ENCODE results near the gene PTPRA.

The PTPRA gene

DNA sequence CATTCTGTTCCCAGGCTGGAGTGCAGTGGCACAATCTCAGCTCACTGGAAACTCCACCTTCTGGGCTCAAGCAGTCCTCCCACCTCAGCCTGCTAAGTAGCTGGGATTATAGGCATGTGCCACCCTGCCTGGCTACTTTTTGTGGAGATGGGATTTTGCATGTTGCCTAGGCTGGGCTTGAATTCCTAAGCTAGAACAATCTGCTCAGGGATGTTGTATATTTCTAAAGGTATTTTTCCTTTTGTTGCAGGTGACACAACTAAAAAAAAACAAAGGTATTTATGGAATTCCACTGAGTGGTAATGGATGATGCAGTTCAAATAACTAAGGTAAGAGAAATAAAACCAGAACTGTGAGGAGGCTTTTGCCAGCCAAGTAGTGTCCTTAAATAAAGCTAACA lies 49.7 kb downstream of the PTPRA start:
- DNase-seq (ENCODE audit: low spot score): no peak

GRCh38 chr20:2930538-2930937 lies 57.3 kb downstream of the PTPRA start:
- DNase-seq (ENCODE audit: low spot score): no peak

- DNase-seq (ENCODE audit: low spot score): no peak
Observed at GRCh38 chr20:2932498-2932897, 59.2 kb downstream of the PTPRA start.

GRCh38 chr20:2937902-2938301 lies 64.6 kb downstream of the PTPRA start:
- no peak for DNase-seq (ENCODE audit: low spot score)

GRCh38 chr20:2942439-2942838 lies 69.2 kb downstream of the PTPRA start:
- DNase-seq (ENCODE audit: low spot score): no peak

GRCh38 chr20:2946988-2947961 lies 74.0 kb downstream of the PTPRA start:
- DNase-seq (ENCODE audit: low spot score): no peak

GRCh38 chr20:2948968-2949367 lies 75.7 kb downstream of the PTPRA start:
- no peak for DNase-seq (ENCODE audit: low spot score)

- DNase-seq (ENCODE audit: low spot score): no peak
Observed at GRCh38 chr20:2952766-2953165, 79.5 kb downstream of the PTPRA start.

- no peak for DNase-seq (ENCODE audit: low spot score)
Observed at GRCh38 chr20:2955257-2955970, 82.1 kb downstream of the PTPRA start.

- no peak for DNase-seq (ENCODE audit: low spot score)
Observed at GRCh38 chr20:2956480-2956879, 83.2 kb downstream of the PTPRA start.

DNA sequence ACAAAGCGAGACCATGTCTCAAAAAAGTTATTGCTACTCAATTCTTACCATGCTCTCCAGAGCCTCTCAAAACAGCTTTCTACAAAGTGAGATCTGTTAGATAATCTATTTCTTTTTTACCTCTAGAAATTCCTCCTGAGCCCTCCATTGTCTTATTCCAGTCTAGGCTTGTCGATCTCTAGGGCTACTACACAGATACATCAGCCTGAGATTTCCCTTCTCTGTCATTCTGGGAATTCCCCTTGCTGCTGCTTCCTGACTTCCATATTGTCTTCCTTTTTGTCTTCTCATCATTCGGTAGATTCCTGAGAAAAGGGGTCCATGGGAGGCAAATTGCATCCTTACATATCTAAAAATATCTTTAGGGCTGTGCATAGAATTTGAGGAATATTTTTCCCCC lies 94.6 kb downstream of the PTPRA start:
- DNase-seq (ENCODE audit: low spot score): no peak

GRCh38 chr20:2972126-2972525 lies 98.8 kb downstream of the PTPRA start:
- no peak for DNase-seq (ENCODE audit: low spot score)

- DNase-seq (ENCODE audit: low spot score): no peak
Observed at GRCh38 chr20:2973574-2973973, 100.3 kb downstream of the PTPRA start.

DNA sequence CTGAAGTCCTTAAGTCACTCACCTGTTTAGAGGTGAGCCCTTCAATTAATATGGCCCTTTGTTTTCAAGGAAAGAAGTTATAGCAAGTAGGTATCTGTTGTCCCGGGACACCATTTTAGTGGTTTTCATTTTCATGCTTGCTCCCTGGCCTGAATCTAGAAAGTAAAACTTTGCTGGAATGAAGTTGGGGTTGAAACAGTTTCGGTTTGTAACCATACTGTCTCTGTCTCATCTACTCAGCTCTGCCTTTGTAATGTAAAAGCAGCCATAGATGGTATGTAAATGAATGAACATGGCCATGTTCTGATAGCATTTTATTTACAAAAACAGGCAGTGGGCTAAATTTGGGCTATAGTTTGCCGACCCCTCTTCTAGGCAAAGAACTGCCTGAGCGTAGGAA lies 105.2 kb downstream of the PTPRA start:
- DNase-seq (ENCODE audit: low spot score): no peak

DNA sequence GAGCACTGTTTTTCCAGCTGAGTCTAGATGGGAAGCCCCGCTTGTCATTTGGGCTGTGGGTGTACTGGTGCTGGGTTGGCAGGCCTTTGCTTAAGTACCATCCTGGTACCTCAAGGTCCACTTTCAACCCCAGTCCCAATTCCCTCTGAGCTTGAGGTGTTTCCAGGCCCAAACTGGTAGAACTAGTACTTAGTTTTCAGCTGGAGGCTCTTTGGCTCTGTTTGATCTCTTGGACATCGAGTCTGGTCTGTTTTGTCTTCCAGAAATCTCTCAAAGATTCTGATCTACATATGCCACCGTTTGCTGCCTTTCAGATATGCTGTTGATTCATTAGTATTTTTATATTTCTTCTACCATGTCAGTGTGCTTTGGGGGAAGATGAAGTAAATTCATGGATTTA lies 108.4 kb downstream of the PTPRA start:
- DNase-seq (ENCODE audit: low spot score): no peak

DNA sequence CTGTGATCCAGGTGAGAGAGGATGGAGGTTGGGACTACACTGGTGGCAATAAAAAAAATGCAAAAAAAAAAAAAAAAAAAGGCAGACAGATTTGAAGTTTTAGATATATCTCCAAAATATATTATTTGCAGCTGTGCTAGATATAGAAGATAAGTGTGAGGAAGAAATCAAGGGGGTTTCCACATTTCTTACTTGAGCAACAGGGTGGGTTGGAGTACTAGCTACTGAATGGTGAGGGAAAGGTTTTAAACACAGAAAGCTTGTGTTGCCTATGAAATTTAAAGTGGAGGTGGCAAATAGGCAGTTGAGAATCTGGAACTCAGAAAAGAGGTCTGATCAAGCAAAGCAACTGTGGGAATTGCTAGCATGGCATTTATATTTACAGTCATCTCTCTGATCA lies 110.2 kb downstream of the PTPRA start:
- no peak for DNase-seq (ENCODE audit: low spot score)

DNA sequence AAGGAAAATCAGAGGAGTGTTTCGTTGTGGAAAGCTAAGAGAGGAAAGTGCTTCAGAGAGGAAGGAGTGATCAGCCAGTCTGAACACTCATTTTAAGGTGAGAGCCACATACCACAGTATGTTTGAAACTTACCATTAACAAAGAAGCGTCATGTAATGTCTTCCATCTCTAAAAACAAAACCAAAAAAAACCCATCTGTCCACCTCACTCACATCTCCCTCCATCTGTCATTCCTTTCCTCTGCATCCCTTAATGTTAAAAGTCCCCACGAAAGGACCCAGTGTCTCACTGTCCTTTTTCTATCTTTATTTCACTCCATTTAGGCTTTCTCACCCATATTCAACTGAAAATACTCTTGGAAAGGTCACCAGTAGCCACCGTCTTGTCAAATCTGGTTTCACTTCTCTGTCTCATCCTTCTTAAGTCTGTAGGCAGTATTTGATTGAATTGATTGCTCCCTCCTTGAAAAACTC lies 110.8 kb downstream of the PTPRA start:
- no peak for DNase-seq (ENCODE audit: low spot score)

- DNase-seq (ENCODE audit: low spot score): no peak
Observed at GRCh38 chr20:2984956-2985661, 111.8 kb downstream of the PTPRA start.

GRCh38 chr20:2986466-2986865 lies 113.2 kb downstream of the PTPRA start:
- no peak for DNase-seq (ENCODE audit: low spot score)

DNA sequence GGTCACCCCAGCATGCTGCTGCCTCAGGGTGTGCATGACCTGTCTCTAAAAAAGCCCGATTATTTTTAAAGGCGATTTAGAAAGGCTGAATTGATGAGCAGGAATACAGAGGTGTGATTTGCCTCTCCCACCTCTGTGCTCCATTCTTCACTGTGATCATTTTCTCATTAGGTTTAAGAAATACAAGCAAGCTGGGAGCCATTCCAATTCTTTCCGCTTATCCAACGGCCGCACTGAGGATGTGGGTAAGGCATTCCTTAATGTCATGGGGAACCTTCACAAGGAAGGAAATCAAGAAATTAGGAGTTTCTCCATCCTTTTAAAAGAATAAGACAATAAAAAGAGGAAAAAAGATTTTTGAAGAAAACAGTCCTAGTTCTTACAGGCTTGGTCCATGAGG lies 114.6 kb downstream of the PTPRA start:
- no peak for DNase-seq (ENCODE audit: low spot score)

- DNase-seq (ENCODE audit: low spot score): no peak
Observed at GRCh38 chr20:2991532-2991931, 118.3 kb downstream of the PTPRA start.

- no peak for DNase-seq (ENCODE audit: low spot score)
Observed at GRCh38 chr20:2993250-2993649, 120.0 kb downstream of the PTPRA start.

DNA sequence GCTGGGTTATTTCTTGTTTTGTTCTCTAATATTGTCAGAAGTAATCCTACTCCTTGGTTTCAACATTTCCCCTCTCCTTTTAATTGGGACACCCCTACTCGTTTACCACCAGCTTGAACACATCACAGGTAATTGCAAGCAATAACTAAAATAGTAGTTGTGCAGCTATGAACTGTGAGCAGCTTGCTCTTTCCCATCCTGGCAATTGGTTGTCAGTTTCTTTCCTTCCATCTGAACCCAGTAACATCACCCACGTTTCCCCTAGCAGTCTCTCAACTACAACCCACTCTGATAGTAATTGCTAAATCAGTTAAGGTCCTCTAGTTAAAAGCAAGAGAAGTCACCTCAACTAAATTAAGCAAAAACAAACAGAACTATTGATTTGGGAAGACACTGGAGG lies 122.5 kb downstream of the PTPRA start:
- DNase-seq (ENCODE audit: low spot score): no peak

Data from kidney capillary endothelial cell (primary cell).